ENCODE results near the gene HTATSF1.

Gene HTATSF1

DNA sequence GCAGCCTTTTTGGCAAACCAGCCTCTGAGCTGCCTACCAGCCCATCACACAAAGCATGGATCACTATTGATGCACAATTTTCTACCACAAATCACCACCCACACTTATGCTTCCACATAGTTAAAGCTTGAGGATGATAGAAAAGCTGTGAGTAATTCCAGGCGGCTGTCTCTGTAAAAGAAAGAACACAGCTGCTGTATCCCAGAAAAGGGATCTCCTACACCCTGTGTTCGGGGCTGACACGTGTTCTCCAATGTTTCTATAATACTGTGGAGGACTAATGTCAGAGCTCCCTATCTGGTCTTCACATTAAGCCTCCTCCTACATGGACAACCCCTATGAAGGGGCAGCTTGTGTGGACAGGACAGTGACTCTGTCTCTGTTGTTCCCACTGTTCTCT, 22.2 kb upstream of the HTATSF1 start:
- in situ Hi-C loops (cut with MboI; ENCODE audit: low sequenced_read_pairs, unreplicated experiment), result no loop called here
- TF ChIP-seq, protein P1, sequence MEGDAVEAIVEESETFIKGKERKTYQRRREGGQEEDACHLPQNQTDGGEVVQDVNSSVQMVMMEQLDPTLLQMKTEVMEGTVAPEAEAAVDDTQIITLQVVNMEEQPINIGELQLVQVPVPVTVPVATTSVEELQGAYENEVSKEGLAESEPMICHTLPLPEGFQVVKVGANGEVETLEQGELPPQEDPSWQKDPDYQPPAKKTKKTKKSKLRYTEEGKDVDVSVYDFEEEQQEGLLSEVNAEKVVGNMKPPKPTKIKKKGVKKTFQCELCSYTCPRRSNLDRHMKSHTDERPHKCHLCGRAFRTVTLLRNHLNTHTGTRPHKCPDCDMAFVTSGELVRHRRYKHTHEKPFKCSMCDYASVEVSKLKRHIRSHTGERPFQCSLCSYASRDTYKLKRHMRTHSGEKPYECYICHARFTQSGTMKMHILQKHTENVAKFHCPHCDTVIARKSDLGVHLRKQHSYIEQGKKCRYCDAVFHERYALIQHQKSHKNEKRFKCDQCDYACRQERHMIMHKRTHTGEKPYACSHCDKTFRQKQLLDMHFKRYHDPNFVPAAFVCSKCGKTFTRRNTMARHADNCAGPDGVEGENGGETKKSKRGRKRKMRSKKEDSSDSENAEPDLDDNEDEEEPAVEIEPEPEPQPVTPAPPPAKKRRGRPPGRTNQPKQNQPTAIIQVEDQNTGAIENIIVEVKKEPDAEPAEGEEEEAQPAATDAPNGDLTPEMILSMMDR (IDR thresholded peaks at IDR 0.05; ENCODE audit: borderline replicate concordance, control extremely low read depth, extremely low read depth, insufficient read depth, missing control alignments), result no peak
- no peak for DNase-seq (ENCODE audit: low spot score)

DNA sequence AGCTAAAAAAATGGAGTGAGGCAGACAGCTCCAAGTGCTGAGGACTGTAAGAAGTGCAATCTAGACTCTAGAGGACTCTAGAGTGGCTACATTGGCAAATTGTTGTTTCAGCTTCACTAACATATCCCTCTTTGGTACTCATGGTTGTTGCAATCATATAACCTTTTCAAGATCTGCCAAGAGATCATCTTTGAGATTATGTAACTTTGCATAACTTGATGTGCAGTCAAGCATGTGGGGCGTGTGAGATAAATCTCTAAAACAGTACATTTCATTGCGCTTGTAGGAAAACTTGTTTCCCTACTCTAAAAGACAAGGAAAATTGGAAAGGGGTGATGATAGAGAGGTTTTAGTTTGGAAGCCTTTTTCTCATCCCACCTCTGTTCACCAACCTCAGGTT, 20.9 kb upstream of the HTATSF1 start:
- DNase-seq (ENCODE audit: low spot score), result no peak
- in situ Hi-C loops (cut with MboI; ENCODE audit: low sequenced_read_pairs, unreplicated experiment), result no loop called here
- TF ChIP-seq, protein P1 (IDR thresholded peaks at IDR 0.05; ENCODE audit: borderline replicate concordance, control extremely low read depth, extremely low read depth, insufficient read depth, missing control alignments), result no peak

DNA sequence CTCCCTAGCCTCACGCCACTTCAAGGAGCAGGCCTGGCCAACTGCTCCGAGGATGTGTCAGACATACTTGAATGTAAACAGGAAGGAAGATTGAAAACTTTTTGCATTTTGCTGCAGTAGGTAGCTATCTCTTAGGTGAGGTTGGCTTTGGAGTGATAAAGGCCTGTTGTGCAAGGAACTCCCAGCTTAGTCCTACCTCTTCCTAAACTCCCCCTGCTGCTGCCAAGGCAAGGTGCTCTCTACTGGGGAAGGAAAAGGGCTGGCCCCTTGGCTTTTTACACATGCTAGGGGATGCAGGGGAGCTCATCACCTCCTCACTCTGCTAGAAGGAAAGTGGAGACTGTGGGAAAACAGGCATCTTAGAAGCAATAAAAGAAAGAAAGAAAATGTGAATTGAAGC, 20.4 kb upstream of the HTATSF1 start:
- TF ChIP-seq, protein P1 (IDR thresholded peaks at IDR 0.05; ENCODE audit: borderline replicate concordance, control extremely low read depth, extremely low read depth, insufficient read depth, missing control alignments), result no peak
- in situ Hi-C loops (cut with MboI; ENCODE audit: low sequenced_read_pairs, unreplicated experiment), result no loop called here
- no peak for DNase-seq (ENCODE audit: low spot score)

DNA sequence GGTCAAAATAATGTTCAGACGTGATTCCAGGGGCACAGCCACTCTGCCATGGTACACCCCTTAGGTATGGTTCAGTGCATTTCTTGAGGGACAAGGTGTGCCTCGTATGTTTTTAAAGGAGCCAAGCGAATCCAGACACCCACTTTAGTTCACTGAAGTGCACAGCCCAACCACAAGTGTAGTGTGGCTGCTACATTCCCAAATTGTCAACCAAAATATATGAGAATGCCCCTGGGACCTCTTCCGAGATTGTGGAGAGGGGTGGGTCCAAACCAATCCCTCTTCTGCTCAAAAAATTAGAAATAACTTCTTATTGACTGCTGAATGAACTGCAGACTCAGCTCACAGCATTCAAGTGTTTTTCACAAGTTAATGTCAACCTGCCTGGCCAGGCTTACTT, 17.0 kb upstream of the HTATSF1 start:
- DNase-seq (ENCODE audit: low spot score), result no peak
- TF ChIP-seq, protein P1 (IDR thresholded peaks at IDR 0.05; ENCODE audit: borderline replicate concordance, control extremely low read depth, extremely low read depth, insufficient read depth, missing control alignments), result no peak
- in situ Hi-C loops (cut with MboI; ENCODE audit: low sequenced_read_pairs, unreplicated experiment), result no loop called here

DNA sequence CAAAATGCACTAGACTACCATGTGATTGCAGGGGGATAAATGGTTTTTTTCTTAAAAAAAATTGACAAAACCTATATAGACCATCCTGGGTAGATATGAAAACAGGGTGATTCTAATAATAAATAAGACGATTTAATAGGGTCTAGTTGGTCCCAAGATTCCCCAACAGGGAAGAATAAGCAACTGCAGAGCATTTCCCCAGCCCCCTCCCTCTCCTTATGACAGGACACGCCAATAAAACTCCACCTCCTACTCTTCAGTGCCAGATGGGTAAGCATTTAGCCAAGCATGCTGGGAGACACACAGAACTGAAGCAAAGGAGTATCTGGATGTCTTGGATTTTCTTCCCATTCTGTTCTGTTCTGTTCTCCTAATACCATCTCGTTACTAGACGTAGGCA, 9.7 kb upstream of the HTATSF1 start, which contains the start of gene BRS3:
Gene BRS3, plus strand, starts transcription at position 301 of the 400 bp plus-strand sequence. CDS start 168 bp downstream, outside the sequence.
- TF ChIP-seq, protein P1 (IDR thresholded peaks at IDR 0.05; ENCODE audit: borderline replicate concordance, control extremely low read depth, extremely low read depth, insufficient read depth, missing control alignments), result no peak
- in situ Hi-C loops (cut with MboI; ENCODE audit: low sequenced_read_pairs, unreplicated experiment), result no loop called here
- DNase-seq (ENCODE audit: low spot score), result no peak

DNA sequence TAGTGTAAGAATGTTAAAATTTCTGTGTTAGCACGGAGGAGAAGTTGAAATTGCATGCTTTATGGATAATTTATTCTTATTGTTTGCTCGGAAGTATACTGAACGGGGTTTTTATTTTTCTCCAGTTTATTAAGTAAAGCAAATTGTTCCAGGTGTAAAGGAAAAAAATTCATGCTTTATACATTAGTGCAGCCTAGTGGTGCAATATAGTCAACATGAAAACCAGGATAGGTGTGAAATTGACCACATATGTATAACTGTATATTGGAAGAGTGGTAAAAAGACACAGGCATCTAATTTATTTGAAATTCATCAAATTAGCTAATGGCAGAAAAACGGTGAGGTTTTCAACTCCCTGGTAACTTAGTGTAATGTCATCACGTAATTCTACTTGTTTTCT, 8.7 kb upstream of the HTATSF1 start:
- in situ Hi-C loops (cut with MboI; ENCODE audit: low sequenced_read_pairs, unreplicated experiment), result no loop called here
- TF ChIP-seq, protein P1 (IDR thresholded peaks at IDR 0.05; ENCODE audit: borderline replicate concordance, control extremely low read depth, extremely low read depth, insufficient read depth, missing control alignments), result no peak
- DNase-seq (ENCODE audit: low spot score), result no peak

DNA sequence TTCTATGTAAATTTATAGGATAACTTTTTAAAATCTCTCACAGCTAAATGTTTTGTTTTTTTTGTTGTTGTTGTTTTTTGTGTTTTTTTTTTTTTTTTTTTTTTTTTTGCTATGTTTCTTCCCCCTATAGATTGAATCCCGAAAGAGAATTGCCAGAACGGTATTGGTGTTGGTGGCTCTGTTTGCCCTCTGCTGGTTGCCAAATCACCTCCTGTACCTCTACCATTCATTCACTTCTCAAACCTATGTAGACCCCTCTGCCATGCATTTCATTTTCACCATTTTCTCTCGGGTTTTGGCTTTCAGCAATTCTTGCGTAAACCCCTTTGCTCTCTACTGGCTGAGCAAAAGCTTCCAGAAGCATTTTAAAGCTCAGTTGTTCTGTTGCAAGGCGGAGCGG, 5.6 kb upstream of the HTATSF1 start:
- TF ChIP-seq, protein P1 (IDR thresholded peaks at IDR 0.05; ENCODE audit: borderline replicate concordance, control extremely low read depth, extremely low read depth, insufficient read depth, missing control alignments), result no peak
- DNase-seq (ENCODE audit: low spot score), result no peak
- in situ Hi-C loops (cut with MboI; ENCODE audit: low sequenced_read_pairs, unreplicated experiment), result no loop called here
